ENCODE results near the gene MRPS21. TPM values are rescaled to one million over a fixed set of nuclear protein-coding genes. Genes with fewer than 3 reads are reported as not detected.

MRPS21 gene
- total and polyA plus RNA-seq, 9 of the 15 experiments (the other 6 are each of a cell fraction or from before 2014, with no cell fraction given) = 119 to 407 (median 149) TPM

GRCh38 chr1:150293433-150294253, at the start of gene MRPS21 (continued):
- no peak for TF ChIP-seq ZNF449 (CRISPR knock-in tag; IDR thresholded peaks at IDR 0.05)
- no peak for TF ChIP-seq SMC3 (conservative IDR thresholded peaks at IDR 0.05; ENCODE audit: insufficient read depth, low read depth, low read length)
- no peak for TF ChIP-seq GATAD2A (IDR thresholded peaks at IDR 0.05)
- no peak for TF ChIP-seq POLR3A (IDR thresholded peaks at IDR 0.05; ENCODE audit: borderline replicate concordance, extremely low read depth, insufficient read depth, insufficient read length)
- 0 out of 2 replicates have a peak, but pooled peaks have one; percentile 42 for TF ChIP-seq PREB (CRISPR knock-in tag; IDR thresholded peaks at IDR 0.05)
- no peak for TF ChIP-seq DEAF1 (CRISPR knock-in tag; IDR thresholded peaks at IDR 0.05)
- TF ChIP-seq ZNF282 (CRISPR knock-in tag; IDR thresholded peaks at IDR 0.05) = no peak
- TF ChIP-seq DACH1 (IDR thresholded peaks at IDR 0.05; ENCODE audit: partially characterized antibody) = no peak
- TF ChIP-seq MNT (conservative IDR thresholded peaks at IDR 0.05) = peak; percentile 97 to 99
- no peak for TF ChIP-seq RBM34 (IDR thresholded peaks at IDR 0.05; ENCODE audit: borderline replicate concordance, insufficient read depth, low read length)
- TF ChIP-seq ZNF639 (CRISPR knock-in tag; conservative IDR thresholded peaks at IDR 0.05 in 1 of 2, IDR thresholded peaks at IDR 0.05 in 1 of 2) = peak in 1 of 2 experiments; percentile 64; a peak in 1 of 4 replicates
- no peak for TF ChIP-seq KAT2B (IDR thresholded peaks at IDR 0.05; ENCODE audit: low read depth, low read length)
- 0 out of 2 replicates have a peak, but pooled peaks have one; percentile 34 for TF ChIP-seq ZBTB2 (IDR thresholded peaks at IDR 0.05)
- no peak for TF ChIP-seq PCBP2 (IDR thresholded peaks at IDR 0.05; ENCODE audit: low read depth, low read length, poor library complexity, severe bottlenecking)
- no peak for TF ChIP-seq CREBBP (IDR thresholded peaks at IDR 0.05; ENCODE audit: low read depth, low read length)

All from K562 (cell line).